ENCODE results near the gene UGT2B10. TPM values are rescaled to one million over a fixed set of nuclear protein-coding genes. Genes with fewer than 3 reads are reported as not detected.

The UGT2B10 gene
- total RNA-seq, 2 donors from 2014 or later = 0.40 to 1.0 TPM

- H3K27ac ChIP-seq = no peak overlapping the region
- H3K4me3 ChIP-seq = no peak overlapping the region
- H3K9me3 ChIP-seq = no peaks in the 10 kb centered on the region
- TF ChIP-seq CTCF (IDR thresholded peaks at IDR 0.05) = no peak
- no peaks in the 10 kb centered on the region for H3K27me3 ChIP-seq
- H3K36me3 ChIP-seq = no peaks in the 10 kb centered on the region
- no peak overlapping the region for H3K9ac ChIP-seq (ENCODE audit: low read depth in 2 of 2, low read length in 2 of 2)
- H3K4me1 ChIP-seq = no peaks in the 10 kb centered on the region
- DNase-seq = no peak
- intact Hi-C loops (cut with DNase I) = no loop called here
These were observed 15.8 kb downstream of the UGT2B10 start for GRCh38 chr4:68831642-68832041.

GRCh38 chr4:68850293-68850692 is 34.5 kb downstream of the UGT2B10 start:
- H3K4me1 ChIP-seq = no peaks in the 10 kb centered on the region
- H3K9ac ChIP-seq (ENCODE audit: low read depth in 2 of 2, low read length in 2 of 2) = no peak overlapping the region
- DNase-seq = no peak
- no peaks in the 10 kb centered on the region for H3K36me3 ChIP-seq
- H3K27me3 ChIP-seq = no peaks in the 10 kb centered on the region
- no peak overlapping the region for H3K4me3 ChIP-seq
- no peak for TF ChIP-seq CTCF (IDR thresholded peaks at IDR 0.05)
- intact Hi-C loops (cut with DNase I) = no loop called here
- no peaks in the 10 kb centered on the region for H3K9me3 ChIP-seq
- no peak overlapping the region for H3K27ac ChIP-seq

GRCh38 chr4:68855771-68856170 is 40.0 kb downstream of the UGT2B10 start:
- Histone ChIP-seq H3K9ac (ENCODE audit: low read depth in 2 of 2, low read length in 2 of 2) (no peak overlapping the region), H3K27ac (no peak overlapping the region), H3K36me3 (no peaks in the 10 kb centered on the region), H3K4me1 (no peaks in the 10 kb centered on the region), H3K4me3 (no peak overlapping the region), H3K27me3 (no peaks in the 10 kb centered on the region), H3K9me3 (no peaks in the 10 kb centered on the region)
- intact Hi-C loops (cut with DNase I) = no loop called here
- no peak for TF ChIP-seq CTCF (IDR thresholded peaks at IDR 0.05)
- DNase-seq = no peak

- DNase-seq = no peak
- Histone ChIP-seq H3K27ac (no peak overlapping the region), H3K9me3 (no peaks in the 10 kb centered on the region), H3K4me1 (no peaks in the 10 kb centered on the region), H3K27me3 (no peaks in the 10 kb centered on the region), H3K9ac (ENCODE audit: low read depth in 2 of 2, low read length in 2 of 2) (no peak overlapping the region), H3K36me3 (no peaks in the 10 kb centered on the region), H3K4me3 (no peak overlapping the region)
- TF ChIP-seq CTCF (IDR thresholded peaks at IDR 0.05) = no peak
- intact Hi-C loops (cut with DNase I) = no loop called here
These were observed 42.2 kb downstream of the UGT2B10 start for GRCh38 chr4:68858039-68858438.

GRCh38 chr4:68859655-68860054 is 43.9 kb downstream of the UGT2B10 start:
- Histone ChIP-seq H3K9ac (ENCODE audit: low read depth in 2 of 2, low read length in 2 of 2) (no peak overlapping the region), H3K4me3 (no peak overlapping the region)
- DNase-seq = no peak

More at GRCh38 chr4:68859655-68860054, 43.9 kb downstream of the UGT2B10 start:
- Histone ChIP-seq H3K27me3 (no peaks in the 10 kb centered on the region), H3K4me1 (no peaks in the 10 kb centered on the region), H3K27ac (no peak overlapping the region), H3K36me3 (no peaks in the 10 kb centered on the region), H3K9me3 (no peaks in the 10 kb centered on the region)
- no peak for TF ChIP-seq CTCF (IDR thresholded peaks at IDR 0.05)
- intact Hi-C loops (cut with DNase I) = no loop called here
